CD1c-positive myeloid dendritic cell (primary cell): Measurements from ENCODE around the gene PPP2R2B.

Experiments used
- DNase-seq: peaks from one replicate; pipeline ENCODE4 v3.0.0-alpha.2; 2016; ENCODE audit errors: extremely low spot score

PPP2R2B gene

GRCh38 chr5:146549615-146550014, 328.9 kb downstream of the PPP2R2B start:
- DNase-seq: no peak

- no peak for DNase-seq
These were observed 329.6 kb downstream of the PPP2R2B start for GRCh38 chr5:146548781-146549449.

- no peak for DNase-seq
These were observed 334.3 kb downstream of the PPP2R2B start for GRCh38 chr5:146544232-146544631.

GRCh38 chr5:146541958-146542849, 336.4 kb downstream of the PPP2R2B start:
- DNase-seq: peak; percentile 43

GRCh38 chr5:146540414-146540813, 338.1 kb downstream of the PPP2R2B start:
- no peak for DNase-seq

- DNase-seq: no peak
These were observed 338.6 kb downstream of the PPP2R2B start for GRCh38 chr5:146539973-146540372.

GRCh38 chr5:146538432-146538831, 340.1 kb downstream of the PPP2R2B start:
- DNase-seq: no peak

DNA sequence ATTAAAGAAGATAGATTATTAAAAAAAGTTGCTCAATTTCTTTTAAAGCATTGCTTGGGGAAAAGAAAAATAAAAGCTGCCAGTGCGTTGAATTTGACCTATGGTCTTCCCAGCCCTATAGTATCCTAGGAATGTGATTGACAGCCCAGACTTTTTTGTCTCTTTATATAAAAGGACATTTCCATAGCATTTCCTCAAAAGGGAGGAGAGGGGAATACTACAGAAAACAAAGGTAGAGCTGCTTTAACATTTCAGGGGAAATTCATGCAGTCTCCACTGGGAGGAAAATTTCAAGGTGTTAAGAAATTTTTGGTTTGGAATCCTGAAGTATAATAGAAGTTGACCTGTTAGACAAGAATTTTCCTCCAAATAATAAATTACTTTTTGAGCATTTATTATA, 344.7 kb downstream of the PPP2R2B start:
- no peak for DNase-seq

DNA sequence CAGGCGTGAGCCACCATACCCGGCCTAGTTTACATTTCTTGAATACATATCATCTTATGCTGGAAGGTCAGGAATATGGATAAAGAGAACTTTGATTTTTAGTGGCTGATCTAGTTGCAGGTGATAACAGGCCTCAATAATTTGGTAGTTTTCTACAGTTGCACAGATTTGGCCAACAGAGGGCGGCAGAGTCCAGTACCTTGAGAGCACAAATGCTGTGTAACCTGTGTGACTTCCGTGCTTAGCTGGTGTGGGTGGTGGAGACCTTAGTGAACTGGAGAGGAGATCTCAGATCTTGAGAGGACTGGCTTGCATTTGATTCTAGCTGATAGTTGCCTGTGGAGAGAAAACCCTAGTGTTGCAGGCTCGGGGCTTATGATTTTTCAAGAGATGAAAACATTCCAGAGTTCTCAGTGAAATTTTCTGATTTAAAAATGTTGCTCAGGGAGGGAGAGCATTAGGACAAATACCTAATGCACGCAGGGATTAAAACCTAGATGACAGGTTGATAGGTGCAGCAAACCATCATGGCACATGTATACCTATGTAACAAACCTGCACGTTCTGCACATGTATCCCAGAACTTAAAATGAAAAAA, 345.2 kb downstream of the PPP2R2B start:
- DNase-seq: peak; percentile 76
